ENCODE measurements around the gene RNU1-3.

GRCh38 chr1:16631248-16632043 lies 35.3 kb downstream of the RNU1-3 start:
- TF ChIP-seq CTCF (conservative IDR thresholded peaks at IDR 0.05 in 1 of 2, IDR thresholded peaks at IDR 0.05 in 1 of 2; ENCODE audit: low read depth in 1 of 2, low read length in 2 of 2) = no peak
- no peak for TF ChIP-seq EZH2 (IDR thresholded peaks at IDR 0.05; ENCODE audit: low read length, missing control alignments)
